ENCODE data around the gene SMG6.

SMG6 gene

DNA sequence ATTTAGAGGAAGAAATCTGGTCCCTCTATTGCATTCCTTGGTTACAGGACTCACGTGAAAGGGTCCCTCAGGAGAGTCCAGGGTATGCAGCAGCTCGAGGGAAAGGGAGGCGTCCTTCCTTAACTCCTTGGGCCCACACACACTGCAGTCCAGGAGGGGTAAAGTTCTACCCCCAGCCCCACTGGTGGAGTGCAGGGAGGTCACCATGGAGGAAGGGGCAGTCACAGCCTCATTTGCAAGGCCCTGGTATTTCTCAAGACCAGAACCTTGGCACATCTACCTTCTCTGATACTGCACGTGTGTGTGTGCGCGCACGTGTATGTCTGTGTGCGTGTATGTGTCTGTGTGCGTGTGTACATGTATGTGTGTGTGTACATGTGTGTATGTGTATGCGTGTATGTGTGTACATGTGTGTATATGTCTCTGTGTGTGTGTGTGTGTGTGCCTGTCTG lies 237.6 kb downstream of the SMG6 start:
- Histone ChIP-seq H3K27ac (ENCODE audit: low read depth, low read length, poor library complexity, severe bottlenecking) (no peak overlapping the region), H3K9me2 (ENCODE audit: low read depth, low read length) (no peaks in the 10 kb centered on the region)
- no peak for TF ChIP-seq EZH2 (IDR thresholded peaks at IDR 0.05; ENCODE audit: borderline replicate concordance, low read length)
- TF ChIP-seq, protein P1, sequence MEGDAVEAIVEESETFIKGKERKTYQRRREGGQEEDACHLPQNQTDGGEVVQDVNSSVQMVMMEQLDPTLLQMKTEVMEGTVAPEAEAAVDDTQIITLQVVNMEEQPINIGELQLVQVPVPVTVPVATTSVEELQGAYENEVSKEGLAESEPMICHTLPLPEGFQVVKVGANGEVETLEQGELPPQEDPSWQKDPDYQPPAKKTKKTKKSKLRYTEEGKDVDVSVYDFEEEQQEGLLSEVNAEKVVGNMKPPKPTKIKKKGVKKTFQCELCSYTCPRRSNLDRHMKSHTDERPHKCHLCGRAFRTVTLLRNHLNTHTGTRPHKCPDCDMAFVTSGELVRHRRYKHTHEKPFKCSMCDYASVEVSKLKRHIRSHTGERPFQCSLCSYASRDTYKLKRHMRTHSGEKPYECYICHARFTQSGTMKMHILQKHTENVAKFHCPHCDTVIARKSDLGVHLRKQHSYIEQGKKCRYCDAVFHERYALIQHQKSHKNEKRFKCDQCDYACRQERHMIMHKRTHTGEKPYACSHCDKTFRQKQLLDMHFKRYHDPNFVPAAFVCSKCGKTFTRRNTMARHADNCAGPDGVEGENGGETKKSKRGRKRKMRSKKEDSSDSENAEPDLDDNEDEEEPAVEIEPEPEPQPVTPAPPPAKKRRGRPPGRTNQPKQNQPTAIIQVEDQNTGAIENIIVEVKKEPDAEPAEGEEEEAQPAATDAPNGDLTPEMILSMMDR (IDR thresholded peaks at IDR 0.05; ENCODE audit: low read length) = no peak

DNA sequence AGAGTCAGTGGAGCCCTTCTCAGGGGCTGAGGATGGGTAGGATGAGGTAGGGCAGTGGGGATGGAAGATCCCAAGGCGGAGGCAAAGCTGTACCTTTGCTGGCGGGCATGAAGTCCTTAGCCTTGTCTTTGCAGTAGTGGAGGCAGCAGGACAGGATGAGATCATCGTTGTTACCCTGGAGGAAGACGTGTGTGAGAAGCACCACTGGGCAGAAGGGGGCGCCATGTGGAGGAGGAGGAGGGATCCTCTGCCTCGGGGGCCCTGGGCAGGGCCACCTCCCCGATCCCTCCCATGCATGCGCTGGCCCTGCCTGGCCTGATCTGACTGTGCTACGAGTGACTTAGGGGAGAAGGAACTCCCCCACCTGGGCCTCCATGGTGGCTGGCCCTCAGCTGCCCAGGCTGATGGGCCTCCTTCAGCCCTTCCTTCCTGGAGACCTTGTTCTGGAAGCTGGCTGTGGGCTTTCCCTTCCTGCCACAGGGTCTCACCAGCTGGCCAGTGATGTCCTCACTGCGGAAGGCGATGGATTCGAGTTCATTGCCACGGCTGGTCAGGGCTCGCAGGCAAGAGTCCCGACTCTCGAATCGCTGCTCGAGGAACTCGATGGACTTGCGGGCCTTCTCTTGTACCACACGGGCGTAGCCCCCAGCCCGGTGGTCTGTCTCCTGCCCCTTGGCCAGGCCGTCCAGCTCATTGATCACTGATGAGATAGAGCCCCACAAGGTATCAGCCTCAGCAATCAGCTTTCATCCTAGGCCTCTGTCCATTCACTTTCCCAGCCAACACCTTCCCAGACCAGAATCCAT lies 238.4 kb downstream of the SMG6 start:
- H3K27ac ChIP-seq (ENCODE audit: low read depth, low read length, poor library complexity, severe bottlenecking) = peak overlapping the region; percentile 72
- H3F3A ChIP-seq (ENCODE audit: insufficient read depth, low read length) = no peaks in the 10 kb centered on the region
- no peaks in the 10 kb centered on the region for H3K27me3 ChIP-seq (ENCODE audit: insufficient read depth, low read length)
- peaks cover 28% of the 10 kb centered on the region for H3K4me1 ChIP-seq (ENCODE audit: insufficient read depth, low read length, severe bottlenecking)
- peak overlapping the region; percentile 21; the same call in 1 of the 2 replicates for H3K4me2 ChIP-seq (ENCODE audit: low read length)
- H4K20me1 ChIP-seq (ENCODE audit: insufficient read depth, low read length) = no peaks in the 10 kb centered on the region
- peak overlapping the region; percentile 10; the same call in 1 of the 2 replicates for H3K9ac ChIP-seq (ENCODE audit: low read length)
- H3K9me3 ChIP-seq (ENCODE audit: low read length) = no peaks in the 10 kb centered on the region
- H3K79me2 ChIP-seq (ENCODE audit: insufficient read depth, low read length) = no peaks in the 10 kb centered on the region
- H3K4me3 ChIP-seq (ENCODE audit: low read depth, low read length, poor library complexity, severe bottlenecking) = no peak overlapping the region
- H3K36me3 ChIP-seq (ENCODE audit: insufficient read depth, low read length) = peaks cover 21% of the 10 kb centered on the region; the same call in 1 of the 2 replicates
- no peaks in the 10 kb centered on the region for H3K9me2 ChIP-seq (ENCODE audit: low read depth, low read length)
- TF ChIP-seq EZH2 (IDR thresholded peaks at IDR 0.05; ENCODE audit: borderline replicate concordance, low read length) = no peak
- TF ChIP-seq, protein P1 (IDR thresholded peaks at IDR 0.05; ENCODE audit: low read length) = peak; percentile 69
- no peak overlapping the region for H2AFZ ChIP-seq (ENCODE audit: low read length)

More for the DNA sequence above, 237.6 kb downstream of the SMG6 start:
- Histone ChIP-seq H3K4me2 (ENCODE audit: low read length) (no peak overlapping the region), H3K4me3 (ENCODE audit: low read depth, low read length, poor library complexity, severe bottlenecking) (no peak overlapping the region), H3K27me3 (ENCODE audit: insufficient read depth, low read length) (no peaks in the 10 kb centered on the region), H3F3A (ENCODE audit: insufficient read depth, low read length) (no peaks in the 10 kb centered on the region), H4K20me1 (ENCODE audit: insufficient read depth, low read length) (no peaks in the 10 kb centered on the region), H3K4me1 (ENCODE audit: insufficient read depth, low read length, severe bottlenecking) (peaks cover 34% of the 10 kb centered on the region), H3K9ac (ENCODE audit: low read length) (no peak overlapping the region), H3K9me3 (ENCODE audit: low read length) (no peaks in the 10 kb centered on the region), H2AFZ (ENCODE audit: low read length) (no peak overlapping the region), H3K79me2 (ENCODE audit: insufficient read depth, low read length) (no peaks in the 10 kb centered on the region), H3K36me3 (ENCODE audit: insufficient read depth, low read length) (peaks cover 21% of the 10 kb centered on the region; the same call in 1 of the 2 replicates)

DNA sequence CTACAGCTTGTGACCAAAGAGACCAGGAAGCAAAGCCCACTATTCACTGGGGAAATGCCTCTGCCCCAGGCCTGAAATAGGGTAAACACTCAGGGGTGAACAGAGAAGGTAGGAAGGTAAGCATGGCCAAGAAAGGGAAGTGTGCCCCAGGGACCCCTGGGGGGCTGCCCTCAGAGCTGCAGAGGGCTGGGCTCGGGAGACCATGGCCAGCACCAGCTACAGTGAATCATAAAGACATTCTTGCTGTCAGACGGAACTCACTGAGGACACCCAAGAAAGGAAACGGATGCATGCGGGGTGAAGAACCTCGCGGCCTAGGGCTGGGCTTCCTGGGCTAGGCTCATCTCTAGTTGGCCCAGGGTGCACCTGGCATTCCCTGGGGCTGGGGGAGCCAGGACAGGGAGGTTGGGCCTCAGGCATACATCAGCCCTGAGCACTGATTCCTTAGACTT lies 239.0 kb downstream of the SMG6 start:
- no peak overlapping the region for H2AFZ ChIP-seq (ENCODE audit: low read length)
- no peaks in the 10 kb centered on the region for H3K9me2 ChIP-seq (ENCODE audit: low read depth, low read length)
- peak overlapping the region; percentile 10; the same call in 1 of the 2 replicates for H3K9ac ChIP-seq (ENCODE audit: low read length)
- peaks cover 21% of the 10 kb centered on the region; the same call in 1 of the 2 replicates for H3K36me3 ChIP-seq (ENCODE audit: insufficient read depth, low read length)
- H3K27me3 ChIP-seq (ENCODE audit: insufficient read depth, low read length) = no peaks in the 10 kb centered on the region
- peak overlapping the region; percentile 21; the same call in 1 of the 2 replicates for H3K4me2 ChIP-seq (ENCODE audit: low read length)
- H3K27ac ChIP-seq (ENCODE audit: low read depth, low read length, poor library complexity, severe bottlenecking) = peak overlapping the region; percentile 72
- H3F3A ChIP-seq (ENCODE audit: insufficient read depth, low read length) = no peaks in the 10 kb centered on the region
- no peak overlapping the region for H3K4me3 ChIP-seq (ENCODE audit: low read depth, low read length, poor library complexity, severe bottlenecking)
- H4K20me1 ChIP-seq (ENCODE audit: insufficient read depth, low read length) = no peaks in the 10 kb centered on the region
- H3K4me1 ChIP-seq (ENCODE audit: insufficient read depth, low read length, severe bottlenecking) = peaks cover 30% of the 10 kb centered on the region
- no peaks in the 10 kb centered on the region for H3K9me3 ChIP-seq (ENCODE audit: low read length)
- no peaks in the 10 kb centered on the region for H3K79me2 ChIP-seq (ENCODE audit: insufficient read depth, low read length)
- TF ChIP-seq, protein P1 (IDR thresholded peaks at IDR 0.05; ENCODE audit: low read length) = no peak
- TF ChIP-seq EZH2 (IDR thresholded peaks at IDR 0.05; ENCODE audit: borderline replicate concordance, low read length) = no peak

All from OCI-LY1 (cell line).